Endothelial cell of umbilical vein (primary cell): ENCODE measurements around the gene SLAMF8. TPM values are rescaled to one million over a fixed set of nuclear protein-coding genes. Genes with fewer than 3 reads are reported as not detected.

ENCODE experiments used
- BruUV-seq: library from RNA; stranded (reverse); fragments of 400-500 nt; replicated peaks from 2 replicates; lab custom pipeline; 2021; lab: Mats Ljungman, UMichigan
- CTCF ChIA-PET: fragments of 300-600, 350-600 bp; sonication (Branson Sonifier 250); formaldehyde crosslinking; loops from one replicate; lab custom pipeline; 2021; ENCODE audit warnings: antibody characterized with exemption, inconsistent platforms; lab: Charles Lee
- POLR2A ChIA-PET: fragments of 300-600, 350-600 bp; sonication (Branson Sonifier 250); formaldehyde crosslinking; loops from one replicate; lab custom pipeline; 2021; ENCODE audit warnings: antibody characterized with exemption, inconsistent platforms; lab: Charles Lee
- DNase-seq: peaks from one replicate; pipeline ENCODE4 v3.0.0-alpha.2; 2011; ENCODE audit warnings: low read depth, low spot score
- FAIRE-seq: peaks from 2 replicates; lab custom pipeline; 2011; peaks lifted over from hg19 to GRCh38; lab: Jason Lieb, UNC
- H2AFZ ChIP-seq: 2 replicates; pipeline ENCODE4 v1.6.0; 2012; ENCODE audit warnings: low read depth, low read length, control low read depth, inconsistent platforms
- H3K27ac ChIP-seq: 2 replicates; pipeline ENCODE4 v1.5.1; 2011; ENCODE audit warnings: low read depth, mild to moderate bottlenecking, control low read depth, low read length, moderate library complexity; ENCODE audit not compliant: insufficient read depth
- H3K27me3 ChIP-seq, 2 experiments: 2 replicates each; pipeline versions ENCODE4 v1.6.0 to v1.6.1; 2011; ENCODE audit warnings: low read length in 2 of 2, mixed read lengths in 1 of 2; ENCODE audit not compliant: control insufficient read depth in 2 of 2, insufficient read depth in 2 of 2
- H3K36me3 ChIP-seq, 2 experiments: 2 replicates in 1 of 2; 3 replicates in 1 of 2; pipeline ENCODE4 v1.5.1; 2011; ENCODE audit warnings: low read length in 2 of 2, mild to moderate bottlenecking in 1 of 2, moderate library complexity in 1 of 2; ENCODE audit not compliant: control insufficient read depth in 2 of 2, insufficient read depth in 2 of 2; ENCODE audit errors: extremely low read depth in 1 of 2
- H3K4me1 ChIP-seq: 3 replicates; pipeline ENCODE4 v1.5.1; 2011; ENCODE audit warnings: mild to moderate bottlenecking, low read length; ENCODE audit not compliant: control insufficient read depth, insufficient read depth; ENCODE audit errors: extremely low read depth
- H3K4me2 ChIP-seq: 2 replicates; pipeline ENCODE4 v1.6.1; 2011; ENCODE audit warnings: low read length, control low read depth, mixed read lengths; ENCODE audit not compliant: insufficient read depth
- H3K4me3 ChIP-seq, 3 experiments: fragments of 200-600 bp in 1 of 3; sonication (generic), shearing (Covaris generic) in 1 of 3; replicated peaks in 1 of 3; 2 replicates each; pipeline ENCODE4 v1.5.1; 2011 to 2016; ENCODE audit warnings: control low read depth in 3 of 3, low read length in 3 of 3, mild to moderate bottlenecking in 2 of 3, inconsistent platforms in 1 of 3, low read depth in 1 of 3, moderate library complexity in 1 of 3; ENCODE audit not compliant: insufficient read depth in 1 of 3
- H3K79me2 ChIP-seq: 2 replicates; pipeline ENCODE4 v1.6.0; 2012; ENCODE audit warnings: low read length, inconsistent platforms; ENCODE audit not compliant: control insufficient read depth, insufficient read depth
- H3K9ac ChIP-seq: replicated peaks from 2 replicates; pipeline ENCODE3; 2011; ENCODE audit warnings: low read length, control low read depth; ENCODE audit not compliant: insufficient read depth; ENCODE audit errors: extremely low read depth
- H3K9me1 ChIP-seq: replicated peaks from 3 replicates; pipeline ENCODE4 v1.6.0; 2011; ENCODE audit warnings: mild to moderate bottlenecking, low read length; ENCODE audit not compliant: control insufficient read depth, insufficient read depth; ENCODE audit errors: extremely low read depth
- H3K9me3 ChIP-seq: replicated peaks from 2 replicates; pipeline ENCODE4 v1.5.1; 2012; ENCODE audit warnings: low read length, inconsistent platforms; ENCODE audit not compliant: control insufficient read depth, insufficient read depth
- H4K20me1 ChIP-seq: replicated peaks from 2 replicates; pipeline ENCODE3; 2011; ENCODE audit warnings: mild to moderate bottlenecking, low read length; ENCODE audit not compliant: control insufficient read depth, insufficient read depth; ENCODE audit errors: extremely low read depth
- CTCF ChIP-seq, 2 donors: IDR thresholded peaks; 1 replicate in 1 of 2; 2 replicates in 1 of 2; pipeline ENCODE4 v1.5.1; 2011; ENCODE audit warnings: low read length in 2 of 2, mild to moderate bottlenecking in 2 of 2, moderate library complexity in 2 of 2, control low read depth in 1 of 2, inconsistent platforms in 1 of 2, low read depth in 1 of 2; ENCODE audit not compliant: insufficient read depth in 1 of 2; ENCODE audit errors: extremely low read depth in 1 of 2
- EZH2 ChIP-seq: IDR thresholded peaks from 2 replicates; pipeline ENCODE4 v1.6.1; 2012; ENCODE audit warnings: borderline replicate concordance, low read depth, mild to moderate bottlenecking, moderate library complexity, low read length, inconsistent platforms; ENCODE audit not compliant: severe bottlenecking
- FOS ChIP-seq: IDR thresholded peaks from 2 replicates; pipeline ENCODE4 v1.6.1; 2011; ENCODE audit warnings: mild to moderate bottlenecking, low read length, moderate library complexity, borderline replicate concordance; ENCODE audit not compliant: insufficient read depth
- GATA2 ChIP-seq: IDR thresholded peaks from 2 replicates; pipeline ENCODE4 v1.7.0; 2011; ENCODE audit warnings: low read depth, mild to moderate bottlenecking, moderate library complexity, mixed read lengths, low read length; ENCODE audit not compliant: insufficient read length, insufficient read depth
- JUN ChIP-seq: IDR thresholded peaks from 2 replicates; pipeline ENCODE4 v1.6.1; 2011; ENCODE audit warnings: borderline replicate concordance, low read depth; ENCODE audit not compliant: insufficient read length, insufficient read depth
- MAX ChIP-seq: IDR thresholded peaks from 2 replicates; pipeline ENCODE4 v1.6.1; 2011; ENCODE audit not compliant: insufficient read depth, insufficient read length
- MYC ChIP-seq: IDR thresholded peaks from one replicate; pipeline ENCODE4 v1.6.1; 2011; ENCODE audit warnings: mild to moderate bottlenecking, low read depth, low read length
- POLR2A ChIP-seq: IDR thresholded peaks from 2 replicates; pipeline ENCODE4 v1.6.1; 2012; ENCODE audit warnings: low read depth, mild to moderate bottlenecking, control low read depth, low read length
- POLR2AphosphoS5 ChIP-seq: IDR thresholded peaks from 2 replicates; pipeline ENCODE4 v1.6.1; 2012; ENCODE audit warnings: low read depth, mild to moderate bottlenecking, control low read depth, low read length, moderate library complexity; ENCODE audit not compliant: insufficient read depth
- dilution Hi-C: fragments of 300-500 bp; cut with MboI; formaldehyde crosslinking; loops from one replicate; pipeline ENCODE4 v1.15.0; 2019; ENCODE audit warnings: low sequenced_read_pairs; ENCODE audit not compliant: extremely low pct_ligation_motif_present
- intact Hi-C: fragments of 100-400 bp; cut with micrococcal nuclease; formaldehyde crosslinking; loops from one replicate; pipeline ENCODE4 v1.10.0; 2022
- polyA plus RNA-seq, 4 experiments: library from polyadenylated mRNA; depleted of rRNA in 3 of 4; stranded (reverse) in 3 of 4; unstranded in 1 of 4; fragments of >200 nt; gene quantifications; 2 replicates each; pipeline versions ENCODE4 v1.2.1 to v1.2.3, GENCODE V29; 2011 to 2012; ENCODE audit warnings: missing spikeins in 1 of 4
- total RNA-seq: library from RNA; stranded (reverse); gene quantifications from 2 replicates; pipeline ENCODE4 v1.2.3, GENCODE V29; 2021

SLAMF8 gene
- total and polyA plus RNA-seq, 2 donors (not counting 3 experiments of a cell fraction or from before 2014, with no cell fraction given), result not detected

GRCh38 chr1:159821171-159821867 is 5.4 kb upstream of the SLAMF8 start:
- Histone ChIP-seq H3K27me3 (peaks cover 25 to 31% of the 10 kb centered on the region in 2 experiments), H3K4me1 (peaks cover 3% of the 10 kb centered on the region), H3K9me3 (no peaks in the 10 kb centered on the region), H2AFZ (no peak overlapping the region), H3K9me1 (no peaks in the 10 kb centered on the region), H3K9ac (no peak overlapping the region), H4K20me1 (no peaks in the 10 kb centered on the region), H3K27ac (no peak overlapping the region), H3K36me3 (no peaks in the 10 kb centered on the region), H3K4me2 (no peak overlapping the region), H3K79me2 (no peaks in the 10 kb centered on the region), H3K4me3 (no peak overlapping the region)
- dilution Hi-C loops (no loop called here), intact Hi-C loops (no loop called here)
- ChIA-PET POLR2A (no interaction called here), CTCF (interaction anchor here (1.2 to 1.5 kb wide), 2 partner anchors 22 to 70 kb away, joined by 3 to 7 read pairs; no protein-coding TSS in a partner anchor)
- DNase-seq (no peak), FAIRE-seq (no peak)
- no TSS peak for BruUV-seq
- TF ChIP-seq JUN (no peak), EZH2 (no peak), FOS (no peak), POLR2A (no peak), MAX (no peak), GATA2 (no peak), MYC (no peak), POLR2AphosphoS5 (no peak), CTCF (IDR thresholded peaks at IDR 0.05; ENCODE audit: extremely low read depth in 1 of 2, insufficient read depth in 1 of 2, low read depth in 1 of 2, low read length in 2 of 2) (no peak)
